DOHH2 (cell line): ENCODE data around the gene MED31.
"Not testable (repeated sequence)": the region's sequence is repeated elsewhere in the genome, so short reads cannot be mapped to it uniquely, and the experiment has no call there.

ENCODE experiments used
- H3F3A ChIP-seq: fragments of 200-600 bp; sonication (generic), shearing (Covaris generic); 2 replicates; pipeline ENCODE4 v1.6.0; 2016; ENCODE audit warnings: antibody characterized with exemption, mild to moderate bottlenecking; ENCODE audit not compliant: control insufficient read depth, insufficient read depth
- H3K27ac ChIP-seq: fragments of 200-600 bp; sonication (generic); 2 replicates; pipeline ENCODE4 v1.5.1; 2014; ENCODE audit warnings: low read depth, mild to moderate bottlenecking, low read length, moderate library complexity
- H3K27me3 ChIP-seq: fragments of 200-600 bp; sonication (generic); 2 replicates; pipeline ENCODE4 v1.6.1; 2014; ENCODE audit warnings: mild to moderate bottlenecking, low read length, mixed read lengths; ENCODE audit not compliant: control insufficient read depth
- H3K36me3 ChIP-seq: fragments of 200-600 bp; sonication (generic); 2 replicates; pipeline ENCODE4 v1.6.1; 2014; ENCODE audit warnings: mild to moderate bottlenecking, low read length, moderate library complexity, mixed read lengths; ENCODE audit not compliant: control insufficient read depth
- H3K4me1 ChIP-seq: fragments of 200-600 bp; sonication (generic); 2 replicates; pipeline ENCODE4 v1.6.1; 2014; ENCODE audit warnings: mild to moderate bottlenecking, low read length, mixed read lengths; ENCODE audit not compliant: control insufficient read depth
- H3K4me2 ChIP-seq: fragments of 200-600 bp; sonication (generic); 2 replicates; pipeline ENCODE4 v1.6.0; 2014; ENCODE audit warnings: mild to moderate bottlenecking, low read length, moderate library complexity
- H3K4me3 ChIP-seq: fragments of 200-600 bp; sonication (generic); 2 replicates; pipeline ENCODE4 v1.5.1; 2014; ENCODE audit warnings: mild to moderate bottlenecking, low read length, mixed read lengths
- H3K79me2 ChIP-seq: fragments of 200-600 bp; sonication (generic); 2 replicates; pipeline ENCODE4 v1.6.1; 2014; ENCODE audit warnings: mild to moderate bottlenecking, low read length, mixed read lengths; ENCODE audit not compliant: control insufficient read depth
- H3K9me2 ChIP-seq: fragments of 200-600 bp; sonication (generic); replicated peaks from 2 replicates; pipeline ENCODE4 v1.6.1; 2014; ENCODE audit warnings: mild to moderate bottlenecking, low read length, mixed read lengths; ENCODE audit not compliant: control insufficient read depth
- H3K9me3 ChIP-seq: fragments of 200-600 bp; sonication (generic); 2 replicates; pipeline ENCODE4 v1.6.1; 2014; ENCODE audit warnings: antibody characterized with exemption, low read length, mixed read lengths; ENCODE audit not compliant: control insufficient read depth, insufficient read depth
- H4K20me1 ChIP-seq: fragments of 200-600 bp; sonication (generic); 2 replicates; pipeline ENCODE4 v1.6.0; 2014; ENCODE audit warnings: low read depth, mild to moderate bottlenecking, antibody characterized with exemption, low read length, moderate library complexity; ENCODE audit not compliant: control insufficient read depth, insufficient read depth
- CTCF ChIP-seq: fragments of 200-600 bp; sonication (generic); IDR thresholded peaks from one replicate; pipeline ENCODE4 v1.5.1; 2014; ENCODE audit warnings: antibody characterized with exemption, mild to moderate bottlenecking, low read depth, low read length; ENCODE audit not compliant: poor library complexity, severe bottlenecking
- EZH2phosphoT487 ChIP-seq: fragments of 200-600 bp; sonication (generic); IDR thresholded peaks from 2 replicates; pipeline ENCODE4 v1.6.1; 2017; ENCODE audit warnings: borderline replicate concordance, mild to moderate bottlenecking, antibody characterized with exemption, low read length, moderate library complexity, mixed read lengths

MED31 gene

GRCh38 chr17:6655732-6656361 is 4.4 kb upstream of the MED31 start:
- not testable (repeated sequence) for H3K27me3 ChIP-seq, H3K9me3 ChIP-seq, H3K9me2 ChIP-seq, H3K27ac ChIP-seq, H4K20me1 ChIP-seq, H3K36me3 ChIP-seq
- Histone ChIP-seq H3K4me3 (peak overlapping the region; percentile 79), H3K79me2 (peaks cover 20% of the 10 kb centered on the region), H3K4me1 (peaks cover 63% of the 10 kb centered on the region), H3K4me2 (peak overlapping the region; percentile 99), H3F3A (peaks cover 15% of the 10 kb centered on the region)

DNA sequence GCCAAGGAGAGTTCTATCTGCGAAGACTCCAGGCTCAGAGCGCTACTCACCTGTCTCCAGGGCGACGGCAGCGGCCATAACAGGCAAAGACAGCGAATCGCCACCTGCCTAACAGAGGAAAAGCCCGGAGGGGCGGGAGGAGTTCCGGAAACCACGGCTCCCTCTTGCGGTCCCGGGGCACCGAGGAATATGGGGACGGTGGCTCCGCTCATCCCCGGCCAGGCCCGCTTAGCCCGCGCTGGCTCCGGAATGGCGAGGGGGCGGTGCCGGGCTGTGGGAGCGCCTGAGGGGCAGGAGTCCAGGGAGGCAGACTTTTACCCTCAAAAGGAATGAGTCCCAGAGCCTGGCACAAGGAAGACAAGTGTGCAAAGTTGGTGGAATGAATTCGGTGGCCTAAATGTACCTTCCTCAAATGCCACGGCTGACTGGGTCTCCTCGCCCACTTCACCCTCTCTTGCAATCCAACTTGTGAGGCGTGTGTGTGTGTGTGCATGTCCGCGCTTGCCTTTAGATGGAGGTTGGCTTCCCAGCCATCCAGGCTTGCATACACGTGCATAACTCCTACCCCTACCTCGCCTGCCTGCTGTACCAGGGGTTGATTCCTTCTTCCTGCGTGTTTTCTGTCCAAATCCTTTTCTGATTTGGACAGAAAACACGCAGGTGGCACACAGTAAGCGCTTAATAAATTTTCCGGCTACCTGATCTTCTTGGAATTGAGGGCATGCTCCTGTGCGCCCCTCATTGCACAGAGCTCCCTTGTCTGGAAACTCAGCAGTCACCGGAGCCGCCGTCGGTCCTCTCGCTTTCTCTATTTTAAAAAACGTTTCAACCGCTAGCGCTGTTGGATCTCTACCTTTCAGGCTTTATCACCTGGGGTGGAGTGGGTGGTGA is 3.7 kb upstream of the MED31 start:
- Histone ChIP-seq H3K9me3 (no peaks in the 10 kb centered on the region), H4K20me1 (peaks cover under 1% of the 10 kb centered on the region; the same call in 1 of the 2 replicates), H3K27ac (no peak overlapping the region), H3K36me3 (peaks cover 7% of the 10 kb centered on the region), H3K4me3 (peak overlapping the region; percentile 79), H3K9me2 (no peaks in the 10 kb centered on the region), H3F3A (peaks cover 17% of the 10 kb centered on the region), H3K4me1 (peaks cover 60% of the 10 kb centered on the region), H3K4me2 (peak overlapping the region; percentile 99), H3K79me2 (peaks cover 27% of the 10 kb centered on the region), H3K27me3 (peaks cover 5% of the 10 kb centered on the region; the same call in 1 of the 2 replicates)
- TF ChIP-seq EZH2phosphoT487, result no peak
- no peak for TF ChIP-seq CTCF

DNA sequence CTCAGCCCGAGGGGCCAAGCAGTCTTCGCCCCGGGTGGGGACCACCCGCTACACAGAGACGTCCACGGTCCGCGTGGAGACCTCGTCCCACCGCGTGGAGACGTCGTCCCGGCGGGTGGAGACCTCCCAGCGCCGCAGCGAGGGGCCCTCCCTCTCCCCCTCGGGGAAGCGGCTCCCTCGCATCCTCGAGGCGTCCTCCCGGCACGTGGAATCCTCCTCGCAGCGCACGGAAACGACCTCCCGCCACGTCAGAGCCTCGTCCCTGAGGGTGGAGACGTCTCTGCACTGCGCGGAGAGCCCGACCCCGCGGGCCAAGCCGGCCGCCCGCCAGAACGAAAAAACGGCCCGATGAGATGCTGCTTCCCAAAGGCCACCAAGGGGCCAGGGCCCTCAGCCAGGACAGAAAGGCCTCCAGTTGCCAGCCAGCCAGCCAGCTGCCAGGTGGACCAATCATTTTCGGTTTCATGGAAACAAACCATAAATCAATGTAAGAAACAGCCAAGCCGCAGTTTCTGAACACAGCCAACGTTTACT is 581 bp upstream of the MED31 start:
- Histone ChIP-seq H3K9me2 (no peaks in the 10 kb centered on the region), H4K20me1 (peaks cover 7% of the 10 kb centered on the region; the same call in 1 of the 2 replicates), H3K4me3 (peak overlapping the region; percentile 100), H3K27me3 (peaks cover 5% of the 10 kb centered on the region; the same call in 1 of the 2 replicates), H3F3A (peaks cover 17% of the 10 kb centered on the region), H3K36me3 (peaks cover 38% of the 10 kb centered on the region), H3K79me2 (peaks cover 50% of the 10 kb centered on the region), H3K9me3 (no peaks in the 10 kb centered on the region), H3K4me1 (peaks cover 67% of the 10 kb centered on the region), H3K4me2 (peak overlapping the region; percentile 99), H3K27ac (no peak overlapping the region)
- TF ChIP-seq EZH2phosphoT487, result no peak
- TF ChIP-seq CTCF, result no peak
